H1 (cell line): ENCODE data around the gene SNAI1. TPM values are rescaled to one million over a fixed set of nuclear protein-coding genes. Genes with fewer than 3 reads are reported as not detected.

Experiments
- CTCF ChIA-PET: fragments of 300-600 bp; sonication (Branson Sonifier 250); formaldehyde crosslinking; loops from one replicate; lab custom pipeline; 2021; ENCODE audit not compliant: partially characterized antibody; lab: Charles Lee
- POLR2A ChIA-PET: fragments of 300-600 bp; sonication (Branson Sonifier 250); formaldehyde crosslinking; loops from one replicate; lab custom pipeline; 2021; ENCODE audit warnings: inconsistent platforms; ENCODE audit not compliant: partially characterized antibody; lab: Charles Lee
- DNase-seq, 2 experiments: peaks; one replicate each; pipeline versions ENCODE4 v3.0.0 to v3.0.0-alpha.2; 2010 to 2022; ENCODE audit warnings: low spot score in 2 of 2, low read depth in 1 of 2, mixed read lengths in 1 of 2
- FAIRE-seq: peaks from 2 replicates; lab custom pipeline; 2011; peaks lifted over from hg19 to GRCh38; lab: Jason Lieb, UNC
- H2AFZ ChIP-seq: 2 replicates; pipeline ENCODE4 v1.8.1; 2012; ENCODE audit warnings: low read length, inconsistent platforms
- H2AK5ac ChIP-seq: 2 replicates; pipeline ENCODE4 v1.6.1; 2013; ENCODE audit warnings: low read depth, low read length
- H2BK120ac ChIP-seq: replicated peaks from 2 replicates; pipeline ENCODE3; 2013; ENCODE audit warnings: low read depth, low read length, inconsistent platforms
- H2BK12ac ChIP-seq: 2 replicates; pipeline ENCODE4 v1.6.1; 2013; ENCODE audit warnings: low read depth, low read length
- H2BK15ac ChIP-seq: 2 replicates; pipeline ENCODE4 v1.6.1; 2013; ENCODE audit warnings: low read length
- H2BK20ac ChIP-seq: 2 replicates; pipeline ENCODE4 v1.6.1; 2013; ENCODE audit warnings: low read length
- H2BK5ac ChIP-seq: 2 replicates; pipeline ENCODE4 v1.6.1; 2013; ENCODE audit warnings: low read depth, low read length
- H3K14ac ChIP-seq: 2 replicates; pipeline ENCODE4 v1.6.1; 2013; ENCODE audit warnings: inconsistent platforms; ENCODE audit not compliant: insufficient read length
- H3K18ac ChIP-seq: 2 replicates; pipeline ENCODE4 v1.6.1; 2013; ENCODE audit warnings: low read length; ENCODE audit errors: extremely low read depth
- H3K23ac ChIP-seq: 2 replicates; pipeline ENCODE4 v1.6.1; 2013; ENCODE audit warnings: inconsistent platforms; ENCODE audit not compliant: insufficient read length
- H3K23me2 ChIP-seq: 2 replicates; pipeline ENCODE4 v1.6.1; 2013; ENCODE audit warnings: low read depth, low read length
- H3K27ac ChIP-seq: 2 replicates; pipeline ENCODE4 v1.6.1; 2011; ENCODE audit warnings: low read depth, low read length, inconsistent platforms
- H3K27me3 ChIP-seq, 4 experiments: replicated peaks in 1 of 4; 1 replicate in 1 of 4; 2 replicates in 3 of 4; pipeline versions ENCODE4 v1.6.1 to v1.8.1; 2011 to 2013; ENCODE audit warnings: low read length in 3 of 4, mild to moderate bottlenecking in 3 of 4, inconsistent platforms in 2 of 4, mixed read lengths in 2 of 4, moderate library complexity in 1 of 4; ENCODE audit not compliant: control insufficient read depth in 3 of 4, insufficient read depth in 3 of 4; ENCODE audit errors: extremely low read depth in 1 of 4
- H3K36me3 ChIP-seq, 4 experiments: 2 replicates each; pipeline versions ENCODE4 v1.6.1 to v1.8.1; 2011 to 2013; ENCODE audit warnings: mild to moderate bottlenecking in 4 of 4, low read length in 3 of 4, moderate library complexity in 2 of 4, control low read depth in 1 of 4, inconsistent platforms in 1 of 4; ENCODE audit not compliant: insufficient read depth in 4 of 4, control insufficient read depth in 2 of 4
- H3K4ac ChIP-seq: replicated peaks from 2 replicates; pipeline ENCODE3; 2013; ENCODE audit warnings: low read length, low read depth, mixed read lengths, inconsistent platforms; ENCODE audit not compliant: insufficient read length
- H3K4me1 ChIP-seq, 4 experiments: replicated peaks in 1 of 4; 1 replicate in 1 of 4; 2 replicates in 3 of 4; pipeline versions ENCODE4 v1.6.1 to v1.8.1; 2011 to 2013; ENCODE audit warnings: low read length in 3 of 4, inconsistent platforms in 2 of 4, mixed read lengths in 1 of 4; ENCODE audit not compliant: insufficient read depth in 4 of 4, control insufficient read depth in 3 of 4
- H3K4me2 ChIP-seq, 2 experiments: 2 replicates each; pipeline versions ENCODE4 v1.6.1 to v1.8.1; 2011 to 2013; ENCODE audit warnings: low read depth in 2 of 2, low read length in 2 of 2, control low read depth in 1 of 2, inconsistent platforms in 1 of 2, mild to moderate bottlenecking in 1 of 2; ENCODE audit not compliant: insufficient read depth in 1 of 2
- H3K4me3 ChIP-seq, 4 experiments: fragments of 200-600, 300-600 bp in 1 of 4; sonication (generic), shearing (Covaris generic), sonication (Bioruptor Twin) in 1 of 4; 2 replicates each; pipeline versions ENCODE4 v1.5.1 to v1.8.1; 2011 to 2016; ENCODE audit warnings: low read length in 4 of 4, low read depth in 3 of 4, control low read depth in 2 of 4, inconsistent platforms in 2 of 4, mild to moderate bottlenecking in 2 of 4, mixed read lengths in 1 of 4, moderate library complexity in 1 of 4; ENCODE audit not compliant: insufficient read depth in 2 of 4; ENCODE audit errors: extremely low read depth in 1 of 4
- H3K56ac ChIP-seq: replicated peaks from 2 replicates; pipeline ENCODE3; 2013; ENCODE audit warnings: low read depth, mild to moderate bottlenecking, mixed read lengths, low read length, inconsistent platforms; ENCODE audit not compliant: insufficient read length
- H3K79me1 ChIP-seq: 2 replicates; pipeline ENCODE4 v1.6.1; 2013; ENCODE audit warnings: low read depth, low read length, control low read depth
- H3K79me2 ChIP-seq, 2 experiments: 2 replicates each; pipeline versions ENCODE4 v1.6.1 to v1.8.1; 2012 to 2013; ENCODE audit warnings: low read length in 2 of 2, mild to moderate bottlenecking in 2 of 2, inconsistent platforms in 1 of 2; ENCODE audit not compliant: insufficient read depth in 2 of 2, control insufficient read depth in 1 of 2
- H3K9ac ChIP-seq, 4 experiments: replicated peaks in 1 of 4; 1 replicate in 1 of 4; 2 replicates in 3 of 4; pipeline versions ENCODE4 v1.6.1 to v1.8.1; 2011 to 2013; ENCODE audit warnings: low read depth in 3 of 4, low read length in 3 of 4, control low read depth in 2 of 4, mild to moderate bottlenecking in 2 of 4, moderate library complexity in 2 of 4, inconsistent platforms in 1 of 4; ENCODE audit errors: extremely low read depth in 1 of 4
- H3K9me3 ChIP-seq, 2 experiments: 2 replicates each; pipeline versions ENCODE4 v1.6.1 to v1.8.1; 2012 to 2013; ENCODE audit warnings: mild to moderate bottlenecking in 2 of 2, moderate library complexity in 2 of 2, control low read depth in 1 of 2, inconsistent platforms in 1 of 2, low read depth in 1 of 2, low read length in 1 of 2, mixed read lengths in 1 of 2; ENCODE audit not compliant: insufficient read depth in 2 of 2
- H4K20me1 ChIP-seq, 2 experiments: replicated peaks in 1 of 2; 2 replicates each; pipeline versions ENCODE3 to v1.8.1; 2011 to 2013; ENCODE audit warnings: inconsistent platforms in 2 of 2, low read length in 2 of 2, mild to moderate bottlenecking in 1 of 2; ENCODE audit not compliant: insufficient read depth in 2 of 2, control insufficient read depth in 1 of 2
- H4K5ac ChIP-seq: 2 replicates; pipeline ENCODE4 v1.6.1; 2013; ENCODE audit warnings: low read length, low read depth, mixed read lengths, inconsistent platforms; ENCODE audit not compliant: insufficient read length
- H4K8ac ChIP-seq: 2 replicates; pipeline ENCODE4 v1.8.0; 2013; ENCODE audit warnings: mild to moderate bottlenecking, moderate library complexity, low read length, inconsistent platforms; ENCODE audit not compliant: insufficient read depth; ENCODE audit errors: extremely low read depth
- H4K91ac ChIP-seq: replicated peaks from 2 replicates; pipeline ENCODE3; 2013; ENCODE audit warnings: low read length, mixed read lengths, inconsistent platforms; ENCODE audit not compliant: insufficient read length
- ASH2L ChIP-seq: fragments of 200-600, 300-600 bp; sonication (generic); IDR thresholded peaks from one replicate; pipeline ENCODE4 v1.7.1; 2017; ENCODE audit warnings: low read length
- BCL11A ChIP-seq, 2 experiments: IDR thresholded peaks; one replicate each; pipeline ENCODE4 v1.6.1; 2011; ENCODE audit warnings: low read depth in 2 of 2, low read length in 2 of 2, mild to moderate bottlenecking in 2 of 2
- CBX8 ChIP-seq: fragments of 300-800, 300-1000 bp; sonication (generic); IDR thresholded peaks from 2 replicates; pipeline ENCODE4 v1.7.1; 2016; ENCODE audit warnings: low read depth, low read length, borderline replicate concordance
- CHD1 ChIP-seq: IDR thresholded peaks from 2 replicates; pipeline ENCODE4 v1.6.1; 2012; ENCODE audit warnings: low read depth, low read length, improper control_type of control experiment
- NRF1 ChIP-seq: IDR thresholded peaks from 2 replicates; pipeline ENCODE4 v1.6.1; 2011; ENCODE audit warnings: mild to moderate bottlenecking, low read depth, low read length, improper control_type of control experiment
- SAP30 ChIP-seq: fragments of 300-600 bp; sonication (generic); IDR thresholded peaks from 2 replicates; pipeline ENCODE4 v1.7.1; 2012; ENCODE audit warnings: low read length, moderate library complexity, mild to moderate bottlenecking, inconsistent platforms; ENCODE audit not compliant: insufficient read depth, insufficient replicate concordance
- SRF ChIP-seq: IDR thresholded peaks from 2 replicates; pipeline ENCODE4 v1.6.1; 2011; ENCODE audit warnings: mild to moderate bottlenecking, low read depth, low read length, moderate library complexity
- TCF12 ChIP-seq: IDR thresholded peaks from 2 replicates; pipeline ENCODE4 v1.6.1; 2011; ENCODE audit warnings: low read depth, mild to moderate bottlenecking, low read length
- TEAD4 ChIP-seq: IDR thresholded peaks from 2 replicates; pipeline ENCODE4 v1.6.1; 2012; ENCODE audit warnings: low read depth, low read length, inconsistent platforms, mixed read lengths
- YY1 ChIP-seq: IDR thresholded peaks from 2 replicates; pipeline ENCODE4 v1.6.1; 2011; ENCODE audit warnings: low read depth, mild to moderate bottlenecking, low read length
- ZNF274 ChIP-seq: IDR thresholded peaks from 2 replicates; pipeline ENCODE4 v1.7.0; 2012; ENCODE audit warnings: low read length, borderline replicate concordance; ENCODE audit errors: extremely low read depth
- WGBS, 2 experiments: shearing (Covaris generic) in 1 of 2; methylation state at CpG; one replicate each; pipeline versions ENCODE4 v1.1.6 to v1.1.7; 2013 to 2015; ENCODE audit warnings: low lambda C conversion rate in 2 of 2, mixed read lengths in 2 of 2, inconsistent platforms in 1 of 2, low coverage in 1 of 2, missing lambda C conversion rate in 1 of 2; ENCODE audit not compliant: insufficient replicate concordance in 2 of 2, insufficient coverage in 1 of 2, insufficient read length in 1 of 2; ENCODE audit errors: extremely low coverage in 1 of 2, missing lambda C conversion rate in 1 of 2; 5-methylcytosine and 5-hydroxymethylcytosine counted together
- polyA plus RNA-seq, 7 experiments: library from polyadenylated mRNA; depleted of rRNA in 3 of 7; stranded (reverse) in 5 of 7; unstranded in 2 of 7; fragments of >200 nt in 5 of 7; fragments of 200-250 nt in 2 of 7; gene quantifications; 1 replicate in 5 of 7; 2 replicates in 1 of 7; 4 replicates in 1 of 7; pipeline versions ENCODE4 v1.2.1 to v1.2.3, GENCODE V29; 2011 to 2013; ENCODE audit warnings: missing spikeins in 2 of 7, mixed read lengths in 2 of 7
- total RNA-seq: library from RNA; stranded (reverse); fragmentation: NEBNext Ultra II Directional; extraction: Animal tissue kit (Norgen Biotek cat#: 25700); gene quantifications from 2 replicates; pipeline ENCODE4 v1.2.1, GENCODE V29; 2021
- TF ChIP-seq, protein P1 (sequence below): IDR thresholded peaks from 2 replicates; pipeline ENCODE4 v1.6.1; 2012; ENCODE audit warnings: low read length, inconsistent platforms

The SNAI1 gene
- total and polyA plus RNA-seq, 2 of the 8 experiments (the other 6 are each of a cell fraction or from before 2014, with no cell fraction given): 6.5 to 8.0 TPM

- no peak for FAIRE-seq
- no peak overlapping the region for H4K8ac ChIP-seq
- POLR2A ChIA-PET: interaction anchor here (0.6 kb wide), 1 partner anchor 32 kb away, joined by 4 read pairs; no protein-coding TSS in a partner anchor
- CTCF ChIA-PET: interaction anchor here (1.0 kb wide), 1 partner anchor 37 kb away, joined by 9 read pairs; no protein-coding TSS in a partner anchor
- 0 out of 2 replicates have a peak, but pooled peaks cover 1% of the 10 kb centered on the region for H3K23me2 ChIP-seq
- no peak overlapping the region for H3K4me3 ChIP-seq
- no peaks in the 10 kb centered on the region for H3K79me2 ChIP-seq
- no peaks in the 10 kb centered on the region for H3K79me1 ChIP-seq
- H3K56ac ChIP-seq: no peak overlapping the region
- H3K36me3 ChIP-seq: no peaks in the 10 kb centered on the region
- no peak overlapping the region for H4K5ac ChIP-seq
- H3K18ac ChIP-seq: no peak overlapping the region
- H2BK20ac ChIP-seq: no peak overlapping the region
- DNase-seq: no peak
- H3K23ac ChIP-seq: no peak overlapping the region
- H3K27ac ChIP-seq: no peak overlapping the region
- no peak overlapping the region for H2AK5ac ChIP-seq
- no peak overlapping the region for H4K91ac ChIP-seq
- H3K4ac ChIP-seq: no peak overlapping the region
- H3K4me1 ChIP-seq: peaks cover 0 to 8% (median 1%) of the 10 kb centered on the region in 4 experiments; a peak in 4 of 7 replicates
- H3K9ac ChIP-seq: no peak overlapping the region
- H2BK12ac ChIP-seq: no peak overlapping the region
- no peak overlapping the region for H2AFZ ChIP-seq
- H2BK5ac ChIP-seq: no peak overlapping the region
- no peak overlapping the region for H2BK15ac ChIP-seq
- 98% methylated on average over 9 of the region's 9 CpGs; no CpG with 5 or more reads in 1 of the 2 experiments for WGBS, 2 experiments
- H2BK120ac ChIP-seq: no peak overlapping the region
- no peaks in the 10 kb centered on the region for H4K20me1 ChIP-seq
- H3K9me3 ChIP-seq: no peaks in the 10 kb centered on the region
- no peaks in the 10 kb centered on the region for H3K27me3 ChIP-seq
- H3K4me2 ChIP-seq: no peak overlapping the region
- H3K14ac ChIP-seq: no peak overlapping the region
- TF ChIP-seq YY1 (no peak), SAP30 (no peak), CHD1 (no peak), SRF (no peak), TCF12 (no peak), TEAD4 (no peak), ASH2L (no peak), BCL11A (IDR thresholded peaks at IDR 0.05; ENCODE audit: low read depth in 2 of 2, low read length in 2 of 2) (no peak), NRF1 (no peak), ZNF274 (no peak), CBX8 (no peak)
- TF ChIP-seq, protein P1, sequence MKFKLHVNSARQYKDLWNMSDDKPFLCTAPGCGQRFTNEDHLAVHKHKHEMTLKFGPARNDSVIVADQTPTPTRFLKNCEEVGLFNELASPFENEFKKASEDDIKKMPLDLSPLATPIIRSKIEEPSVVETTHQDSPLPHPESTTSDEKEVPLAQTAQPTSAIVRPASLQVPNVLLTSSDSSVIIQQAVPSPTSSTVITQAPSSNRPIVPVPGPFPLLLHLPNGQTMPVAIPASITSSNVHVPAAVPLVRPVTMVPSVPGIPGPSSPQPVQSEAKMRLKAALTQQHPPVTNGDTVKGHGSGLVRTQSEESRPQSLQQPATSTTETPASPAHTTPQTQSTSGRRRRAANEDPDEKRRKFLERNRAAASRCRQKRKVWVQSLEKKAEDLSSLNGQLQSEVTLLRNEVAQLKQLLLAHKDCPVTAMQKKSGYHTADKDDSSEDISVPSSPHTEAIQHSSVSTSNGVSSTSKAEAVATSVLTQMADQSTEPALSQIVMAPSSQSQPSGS: no peak
These were observed 51.9 kb downstream of the SNAI1 start for GRCh38 chr20:50034567-50035180.
